Breast epithelium (tissue), 3 donors: Measurements from ENCODE around the gene COG3.

Source experiments
- POLR2A ChIP-seq: fragments of 450-650 bp; IDR thresholded peaks from one replicate; pipeline ENCODE4 v1.6.1; 2016; ENCODE audit warnings: antibody characterized with exemption, mild to moderate bottlenecking, moderate library complexity
- POLR2AphosphoS5 ChIP-seq, 3 donors: sonication (generic); formaldehyde crosslinking; IDR thresholded peaks; one replicate each; pipeline ENCODE4 v1.6.1; 2017; ENCODE audit warnings: antibody characterized with exemption in 3 of 3
- TF ChIP-seq, protein P1 (sequence below), 3 donors: fragments of 450-650 bp; IDR thresholded peaks; one replicate each; pipeline ENCODE4 v1.5.1; 2016 to 2017; ENCODE audit warnings: antibody characterized with exemption in 3 of 3, mild to moderate bottlenecking in 3 of 3, moderate library complexity in 3 of 3

DNA sequence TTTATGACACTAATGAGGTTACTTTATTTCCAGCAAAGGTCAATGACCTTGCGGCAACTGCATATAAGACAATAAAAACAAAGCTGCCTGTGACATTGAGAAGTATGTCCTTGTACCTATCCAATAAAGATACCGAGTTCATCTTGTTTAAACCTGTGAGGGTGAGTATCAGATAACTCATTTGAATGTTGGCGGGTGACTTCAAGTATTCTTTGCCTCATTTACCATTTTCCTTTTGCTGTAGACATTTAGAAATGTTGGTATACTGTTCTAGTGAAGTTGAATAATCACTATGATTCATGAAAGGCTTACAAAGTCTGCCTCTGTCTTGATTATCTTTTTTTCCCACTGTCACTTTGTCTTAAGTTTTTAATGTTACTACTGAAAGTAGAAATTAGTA is 65.0 kb downstream of the COG3 start:
- TF ChIP-seq, protein P1, sequence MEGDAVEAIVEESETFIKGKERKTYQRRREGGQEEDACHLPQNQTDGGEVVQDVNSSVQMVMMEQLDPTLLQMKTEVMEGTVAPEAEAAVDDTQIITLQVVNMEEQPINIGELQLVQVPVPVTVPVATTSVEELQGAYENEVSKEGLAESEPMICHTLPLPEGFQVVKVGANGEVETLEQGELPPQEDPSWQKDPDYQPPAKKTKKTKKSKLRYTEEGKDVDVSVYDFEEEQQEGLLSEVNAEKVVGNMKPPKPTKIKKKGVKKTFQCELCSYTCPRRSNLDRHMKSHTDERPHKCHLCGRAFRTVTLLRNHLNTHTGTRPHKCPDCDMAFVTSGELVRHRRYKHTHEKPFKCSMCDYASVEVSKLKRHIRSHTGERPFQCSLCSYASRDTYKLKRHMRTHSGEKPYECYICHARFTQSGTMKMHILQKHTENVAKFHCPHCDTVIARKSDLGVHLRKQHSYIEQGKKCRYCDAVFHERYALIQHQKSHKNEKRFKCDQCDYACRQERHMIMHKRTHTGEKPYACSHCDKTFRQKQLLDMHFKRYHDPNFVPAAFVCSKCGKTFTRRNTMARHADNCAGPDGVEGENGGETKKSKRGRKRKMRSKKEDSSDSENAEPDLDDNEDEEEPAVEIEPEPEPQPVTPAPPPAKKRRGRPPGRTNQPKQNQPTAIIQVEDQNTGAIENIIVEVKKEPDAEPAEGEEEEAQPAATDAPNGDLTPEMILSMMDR (IDR thresholded peaks at IDR 0.05), result no peak
- TF ChIP-seq POLR2A (no peak), POLR2AphosphoS5 (IDR thresholded peaks at IDR 0.05) (no peak)
